NCI-H2171 (cell line): Measurements from ENCODE around the gene NFATC1.
A peak's percentile ranks its signal among the peaks of the same experiment; 100 is the strongest.

ENCODE experiments used
- DNase-seq: peaks from one replicate; lab custom pipeline; 2025; lab: John Stamatoyannopoulos, UW

NFATC1 gene

DNA sequence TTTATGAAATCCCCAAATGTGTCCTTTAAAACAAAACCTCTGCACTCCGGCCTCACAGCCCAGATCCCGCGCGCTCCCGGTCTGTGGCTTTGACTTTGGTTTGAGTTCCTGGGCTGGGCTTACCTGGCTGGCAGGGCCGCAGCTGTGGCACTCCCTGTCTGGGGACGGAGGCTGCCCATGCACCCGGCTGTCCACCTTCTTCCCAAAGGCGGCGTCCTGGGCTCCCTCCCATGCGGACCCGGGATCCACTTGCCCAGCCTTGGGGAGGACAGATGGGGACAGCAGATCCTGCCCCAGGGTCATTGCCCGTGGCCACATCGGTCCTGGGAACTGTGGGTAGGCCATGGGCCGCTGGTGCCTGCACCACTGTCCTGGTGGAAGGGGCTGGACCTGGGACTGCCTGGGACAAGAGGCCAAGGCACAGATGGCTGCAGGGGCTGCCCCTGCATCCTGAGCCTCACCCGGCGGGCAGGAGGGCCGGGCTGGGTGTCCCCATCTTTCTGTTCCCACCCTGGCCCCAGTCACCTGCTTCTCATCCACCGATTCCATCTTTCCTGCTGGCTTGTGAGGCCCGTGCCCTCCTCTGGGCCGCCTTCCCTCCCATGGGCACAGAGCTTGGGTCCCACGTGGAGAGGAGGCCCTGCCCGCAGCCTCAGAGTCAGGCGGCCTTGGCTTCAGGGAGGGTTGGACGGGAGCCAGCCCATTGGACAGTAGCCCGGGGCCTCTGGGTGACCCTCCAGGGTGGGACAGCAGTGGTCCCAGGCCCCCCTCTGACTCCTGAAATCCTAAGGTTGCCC lies 27.7 kb downstream of the NFATC1 start:
- DNase-seq: no peak

GRCh38 chr18:79424008-79424565 lies 28.4 kb downstream of the NFATC1 start:
- no peak for DNase-seq

- no peak for DNase-seq
Measured at GRCh38 chr18:79424880-79425568, 29.3 kb downstream of the NFATC1 start.

DNA sequence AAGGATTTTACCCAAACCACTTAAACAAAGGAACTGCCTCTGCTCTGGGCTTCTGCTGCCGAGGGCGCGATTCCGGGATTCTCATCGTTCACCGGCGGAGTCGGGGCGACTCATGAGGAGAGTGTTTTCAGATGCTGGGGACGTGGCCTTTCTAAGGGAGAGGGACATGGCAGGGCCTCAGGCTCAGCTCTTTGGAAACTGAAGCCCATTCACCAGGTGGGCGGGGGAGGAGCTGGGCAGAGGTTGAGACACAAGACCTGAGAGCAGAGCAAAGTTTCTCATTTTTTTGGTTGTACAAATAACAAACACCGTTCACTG lies 29.8 kb downstream of the NFATC1 start:
- DNase-seq: no peak

DNA sequence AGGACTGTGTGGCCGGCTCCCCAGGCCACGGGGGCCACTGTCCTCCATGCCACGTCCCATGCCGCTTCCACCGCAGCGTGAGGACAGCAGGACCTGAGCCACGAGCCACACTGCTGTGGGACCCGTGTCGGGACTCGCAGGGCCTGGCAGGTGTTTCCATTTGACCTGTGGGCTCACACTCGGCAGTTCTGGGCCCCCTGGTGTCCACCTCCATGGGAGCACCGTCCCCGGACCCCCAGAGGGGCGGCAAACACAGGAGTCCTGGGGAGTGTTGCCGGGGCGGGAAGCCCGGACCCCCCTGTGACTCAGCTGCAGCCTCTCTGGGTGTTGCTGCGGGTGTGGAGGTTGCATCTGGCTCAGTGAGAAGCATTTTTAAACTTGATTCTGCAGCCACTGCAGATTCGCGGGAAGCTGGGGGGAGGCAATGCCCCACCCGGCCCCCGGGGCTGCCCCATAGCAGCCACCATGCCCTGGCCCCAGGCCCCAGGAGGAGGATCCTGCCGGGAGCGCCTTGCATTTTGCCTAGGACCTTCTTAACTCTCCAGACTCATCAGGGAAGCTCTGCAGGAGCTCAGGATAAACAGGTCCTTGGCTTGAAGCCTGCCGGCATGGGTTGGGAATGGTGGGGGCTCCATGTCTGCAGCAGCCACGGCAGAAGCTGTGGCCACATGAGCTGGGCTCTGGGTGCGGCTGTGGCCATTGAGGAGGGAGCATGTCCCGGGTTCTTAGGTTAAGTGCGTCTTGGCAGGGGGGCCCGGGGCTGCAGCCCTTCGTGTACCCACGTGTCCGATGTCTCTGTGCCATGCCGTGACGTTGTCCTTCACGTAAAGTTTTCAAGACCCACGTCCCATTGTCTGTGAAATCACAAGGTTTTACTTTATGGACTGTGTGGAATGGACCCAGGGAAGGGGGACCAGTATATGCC lies 30.9 kb downstream of the NFATC1 start:
- no peak for DNase-seq

DNA sequence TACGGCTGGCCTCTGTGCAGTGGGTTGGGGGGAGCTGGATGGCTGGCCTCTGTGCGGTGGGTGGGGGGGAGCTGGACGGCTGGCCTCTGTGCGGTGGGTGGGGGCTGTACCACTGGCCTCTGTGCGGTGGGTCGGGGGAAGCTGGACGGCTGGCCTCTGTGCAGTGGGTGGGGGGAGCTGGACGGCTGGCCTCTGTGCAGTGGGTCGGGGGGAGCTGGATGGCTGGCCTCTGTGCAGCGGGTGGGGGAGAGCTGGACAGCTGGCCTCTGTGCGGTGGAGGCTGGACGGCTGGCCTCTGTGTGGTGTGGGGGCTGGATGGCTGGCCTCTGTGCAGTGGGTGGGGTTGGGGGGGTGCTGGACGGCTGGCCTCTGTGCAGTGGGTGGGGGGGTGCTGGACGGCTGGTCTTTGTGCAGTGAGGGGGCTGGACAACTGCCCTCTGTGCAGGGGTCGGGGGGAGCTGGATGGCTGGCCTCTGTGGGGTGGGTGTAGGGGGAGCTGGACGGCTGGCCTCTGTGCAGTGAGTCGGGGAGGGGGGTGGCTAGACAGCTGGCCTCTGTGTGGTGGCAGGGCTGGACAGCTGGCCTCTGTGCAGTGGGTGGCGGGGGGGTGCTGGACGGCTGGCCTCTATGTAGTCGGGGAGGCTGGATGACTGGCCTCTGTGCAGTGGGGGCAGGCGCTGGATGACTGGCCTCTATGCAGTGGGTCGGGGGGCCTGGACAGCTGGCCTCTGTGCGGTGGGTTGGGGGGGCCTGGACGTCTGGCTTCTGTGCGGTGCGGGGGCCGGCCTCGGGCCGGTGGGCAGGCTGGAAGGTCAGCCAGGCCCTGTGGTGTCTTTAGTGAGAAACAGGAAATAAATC lies 31.9 kb downstream of the NFATC1 start:
- no peak for DNase-seq

DNA sequence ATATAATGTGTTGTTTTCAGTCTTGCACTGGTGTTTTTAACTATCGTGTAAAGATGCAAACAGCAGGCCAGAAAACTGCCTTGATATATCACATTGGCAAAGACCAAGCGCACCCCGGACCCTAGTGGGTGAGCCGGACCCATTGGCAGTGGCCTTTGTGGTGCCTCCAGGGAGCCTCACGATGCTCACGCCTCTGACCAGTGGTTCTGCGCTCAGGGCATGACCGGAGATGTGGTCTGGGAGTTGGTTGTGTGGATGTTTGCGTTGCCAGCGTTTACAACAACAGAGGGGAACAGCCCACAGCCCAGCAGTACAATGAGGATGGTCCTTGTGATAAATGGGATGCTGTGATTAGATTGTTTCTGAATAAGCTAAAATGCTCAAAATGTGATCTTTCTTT lies 32.6 kb downstream of the NFATC1 start:
- no peak for DNase-seq

DNA sequence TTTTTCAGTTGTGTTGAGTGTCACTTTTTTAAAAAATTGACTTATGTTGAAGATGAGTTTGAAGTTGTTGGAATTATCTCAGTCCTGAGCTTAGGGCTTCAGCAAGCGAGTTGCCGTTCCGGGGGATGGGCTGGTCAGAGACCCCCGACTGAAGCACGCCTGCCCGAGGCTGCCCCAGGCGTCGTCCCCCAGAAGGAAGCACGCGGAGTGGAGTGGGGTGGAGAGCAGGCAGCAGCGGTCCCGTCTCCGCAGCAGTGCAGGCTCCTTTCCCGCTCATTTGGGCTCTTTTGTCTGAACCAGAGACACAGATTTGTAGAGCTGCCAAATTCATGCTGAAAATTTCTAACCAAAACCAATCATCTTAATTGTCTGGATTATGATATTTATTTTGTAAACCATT lies 33.7 kb downstream of the NFATC1 start:
- no peak for DNase-seq

- no peak for DNase-seq
Measured at GRCh38 chr18:79429785-79430281, 34.1 kb downstream of the NFATC1 start.

- DNase-seq: no peak
Measured at GRCh38 chr18:79432376-79433120, 36.8 kb downstream of the NFATC1 start.

DNA sequence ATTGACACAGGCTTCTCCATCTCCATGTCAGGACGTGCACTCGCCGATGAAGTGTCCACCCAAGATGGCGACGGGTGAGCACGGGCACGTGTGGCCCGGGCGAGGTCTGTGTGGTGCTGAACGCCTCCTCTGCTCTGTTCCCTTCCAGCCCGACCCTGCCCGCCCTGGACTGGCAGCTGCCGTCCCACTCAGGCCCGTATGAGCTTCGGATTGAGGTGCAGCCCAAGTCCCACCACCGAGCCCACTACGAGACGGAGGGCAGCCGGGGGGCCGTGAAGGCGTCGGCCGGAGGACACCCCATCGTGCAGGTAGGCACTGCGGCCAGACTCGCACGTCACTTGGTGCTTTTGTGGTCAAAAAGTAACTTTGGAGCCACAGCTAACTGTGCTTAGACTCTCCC lies 37.7 kb downstream of the NFATC1 start:
- no peak for DNase-seq

GRCh38 chr18:79434607-79435401 lies 39.1 kb downstream of the NFATC1 start:
- peak; percentile 3 for DNase-seq

- no peak for DNase-seq
Measured at GRCh38 chr18:79436556-79437275, 41.0 kb downstream of the NFATC1 start.

DNA sequence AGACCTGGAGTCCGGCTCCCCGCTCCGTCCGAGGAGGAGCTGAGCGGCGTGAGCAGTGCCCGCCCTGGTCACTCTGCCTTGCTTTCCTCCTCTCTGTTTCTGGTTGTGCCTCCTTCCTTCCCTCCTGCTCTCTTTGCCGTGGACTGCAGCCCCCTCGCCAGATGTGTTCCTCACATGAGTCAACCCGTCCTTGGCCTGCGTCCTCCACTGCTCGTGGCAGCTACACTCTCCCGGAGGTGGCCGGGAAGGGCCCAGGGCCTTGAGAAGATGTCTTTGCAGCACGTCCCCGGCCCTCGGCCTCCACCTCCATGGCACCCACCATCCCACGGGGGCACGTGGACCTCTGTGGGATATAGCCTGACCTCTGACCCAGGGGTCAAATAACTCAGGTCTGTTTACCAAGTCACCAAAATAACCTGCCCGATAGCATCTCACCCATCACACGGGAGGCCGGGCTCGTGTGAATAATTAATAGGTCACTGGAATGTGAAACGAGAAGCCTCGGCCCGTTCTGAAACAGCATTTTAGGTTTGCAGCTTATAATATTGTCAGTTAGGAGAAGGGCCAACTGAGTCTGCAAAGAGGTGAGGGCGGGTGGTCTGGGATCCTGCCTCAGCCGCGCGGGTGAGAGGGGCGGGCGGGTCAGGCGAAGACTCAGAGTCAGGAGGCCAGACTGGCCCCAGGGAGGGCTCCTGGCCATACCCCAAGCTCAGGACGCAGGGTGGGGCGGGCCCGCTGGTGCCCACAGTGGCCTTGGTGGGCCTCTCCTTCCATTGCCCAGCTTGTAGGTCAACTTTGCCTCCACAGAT lies 42.6 kb downstream of the NFATC1 start:
- no peak for DNase-seq

DNA sequence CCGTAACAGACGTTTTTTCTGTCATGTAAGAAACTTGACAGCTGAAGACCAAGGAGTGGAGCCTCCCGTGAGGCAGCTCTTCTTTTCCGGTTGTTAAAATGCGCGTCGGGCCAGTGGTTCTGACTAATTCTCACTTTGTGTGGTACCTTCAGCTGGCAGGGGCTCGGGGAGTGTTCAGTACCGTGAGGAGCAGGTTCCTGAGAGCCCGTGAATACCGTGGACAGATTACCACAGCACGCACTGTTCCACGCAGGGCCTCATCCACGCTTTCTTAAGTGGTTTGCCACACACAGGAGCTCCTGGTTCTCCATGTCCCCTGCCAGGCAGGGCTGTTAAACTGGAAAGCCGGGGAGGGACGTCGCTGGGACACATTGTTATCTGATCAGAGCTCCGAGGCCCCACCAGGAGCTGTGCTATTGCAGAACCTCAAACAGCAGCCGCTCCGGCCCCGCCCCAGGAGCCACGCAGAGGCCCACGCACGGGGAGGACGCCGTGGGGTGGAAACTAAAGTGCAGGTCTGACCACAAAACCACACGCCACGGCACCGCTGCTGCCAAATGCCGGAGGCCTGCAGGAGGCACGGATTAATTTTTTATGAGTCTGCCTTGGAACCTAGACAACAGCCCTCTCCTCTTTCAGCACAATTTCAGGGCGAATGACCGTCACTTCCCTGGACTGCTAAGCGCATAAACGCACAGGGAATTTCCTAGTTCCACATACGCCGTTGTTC lies 43.3 kb downstream of the NFATC1 start:
- DNase-seq: no peak

DNA sequence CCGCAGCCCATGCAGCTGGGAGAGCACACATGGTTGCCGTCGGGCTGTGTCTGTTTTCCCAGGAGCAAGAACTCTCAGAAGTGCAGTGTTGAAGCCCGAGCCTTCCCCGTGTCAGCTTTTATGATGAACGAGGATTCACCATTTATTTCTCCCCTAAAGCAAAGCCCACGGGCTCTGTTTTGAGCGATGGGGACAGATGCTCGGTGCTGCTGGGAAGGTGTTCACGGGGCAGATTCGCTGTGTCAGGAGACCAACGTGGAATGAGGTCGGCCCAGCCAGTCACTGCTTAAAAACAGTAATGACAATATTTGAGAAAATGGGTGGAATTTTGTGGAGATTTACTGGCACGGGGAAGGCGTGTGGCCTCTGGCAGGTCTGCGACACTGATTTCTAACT lies 43.9 kb downstream of the NFATC1 start:
- DNase-seq: no peak

GRCh38 chr18:79440316-79441110 lies 44.8 kb downstream of the NFATC1 start:
- no peak for DNase-seq
